HG02623 (cell line): ENCODE measurements around the gene MPST.
A peak's percentile ranks its signal among the peaks of the same experiment; 100 is the strongest.

Source experiments
- ATAC-seq: cut with Tn5 transposase; IDR thresholded peaks from one replicate; pipeline ENCODE4 v1.9.1; 2021; ENCODE audit warnings: moderate library complexity; ENCODE audit not compliant: unreplicated experiment

Gene MPST

DNA sequence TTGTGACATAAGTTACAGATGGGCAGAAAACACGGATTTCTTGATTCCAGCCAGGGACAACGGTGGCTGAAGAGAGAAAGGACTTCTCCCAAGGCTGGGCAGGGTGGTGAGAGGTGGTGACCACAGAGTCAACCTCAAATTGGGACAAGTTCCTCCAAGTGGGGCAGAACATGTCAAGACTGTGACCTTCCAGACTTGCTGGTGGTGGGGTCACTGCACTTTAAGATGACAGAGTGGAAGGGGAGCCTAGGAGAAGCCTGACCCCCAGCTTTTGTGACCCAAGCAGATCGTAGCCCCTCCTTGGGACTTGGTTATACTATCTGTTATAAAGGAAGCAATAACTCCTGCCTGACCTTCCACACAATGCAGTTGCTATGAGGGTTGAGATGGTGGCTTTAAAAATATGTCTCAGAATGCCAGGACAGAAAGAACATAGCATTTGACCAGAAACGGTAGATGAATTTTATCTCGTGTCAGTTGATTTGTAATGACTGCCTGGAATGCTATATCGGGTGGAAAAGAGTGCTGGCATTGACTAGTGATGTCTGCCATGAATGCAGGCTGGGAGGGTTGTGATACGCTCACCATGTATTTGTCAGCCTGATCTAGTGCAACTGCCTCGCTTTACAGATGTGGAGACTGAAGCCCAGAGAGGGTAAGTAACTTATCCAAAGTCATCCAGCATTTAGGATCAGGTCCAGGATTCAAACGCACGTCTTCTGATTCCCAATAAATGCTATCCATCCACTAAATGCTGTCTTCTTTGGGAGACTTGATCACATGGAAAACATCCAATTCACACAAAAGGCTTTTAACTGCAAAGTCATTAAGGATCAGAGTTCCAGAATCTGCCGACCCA is 18.6 kb upstream of the MPST start:
- ATAC-seq, result no peak

- ATAC-seq, result no peak
Observed at GRCh38 chr22:37001826-37002225, 17.7 kb upstream of the MPST start.

GRCh38 chr22:37002633-37003032 is 16.9 kb upstream of the MPST start:
- no peak for ATAC-seq

- no peak for ATAC-seq
Observed at GRCh38 chr22:37007651-37008050, 11.9 kb upstream of the MPST start.

- no peak for ATAC-seq
Observed at GRCh38 chr22:37008365-37008764, 11.2 kb upstream of the MPST start.

GRCh38 chr22:37009490-37009889 is 10.1 kb upstream of the MPST start:
- ATAC-seq, result no peak

GRCh38 chr22:37010174-37010573 is 9.4 kb upstream of the MPST start:
- no peak for ATAC-seq

- ATAC-seq, result no peak
Observed at GRCh38 chr22:37010976-37011375, 8.6 kb upstream of the MPST start.

- no peak for ATAC-seq
Observed at GRCh38 chr22:37011472-37011871, 8.1 kb upstream of the MPST start.

DNA sequence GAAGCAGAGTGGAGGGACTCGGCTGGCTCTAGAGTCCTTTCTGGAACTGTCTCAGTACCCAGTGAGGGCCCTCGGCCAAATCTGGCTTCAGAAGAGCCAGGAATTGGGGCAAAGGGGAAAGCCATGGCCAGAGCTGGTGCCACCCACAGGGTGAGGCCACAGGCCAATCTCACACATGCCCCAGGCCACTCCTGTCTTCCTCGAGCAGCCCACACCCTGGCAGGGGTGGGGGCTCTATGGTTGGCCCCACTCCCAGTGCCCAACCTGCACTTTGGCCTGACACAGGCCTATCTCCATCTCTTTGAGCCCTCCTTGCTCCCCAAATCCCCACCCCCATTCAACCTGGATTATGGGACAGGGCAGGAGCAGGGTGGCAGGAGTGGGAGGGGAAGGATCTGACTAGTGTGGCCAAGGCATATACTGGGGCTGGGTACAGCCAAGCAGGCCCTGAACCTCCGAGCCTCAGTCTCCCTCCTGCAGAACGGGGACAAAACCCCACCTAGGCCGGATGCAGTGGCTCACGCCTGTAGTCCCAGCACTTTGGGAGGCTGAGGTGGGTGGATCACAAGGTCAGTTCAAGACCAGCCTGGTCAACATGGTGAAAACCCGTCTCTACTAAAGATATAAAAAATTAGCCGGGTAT is 7.2 kb upstream of the MPST start:
- ATAC-seq, result no peak

- no peak for ATAC-seq
Observed at GRCh38 chr22:37012956-37013355, 6.6 kb upstream of the MPST start.

DNA sequence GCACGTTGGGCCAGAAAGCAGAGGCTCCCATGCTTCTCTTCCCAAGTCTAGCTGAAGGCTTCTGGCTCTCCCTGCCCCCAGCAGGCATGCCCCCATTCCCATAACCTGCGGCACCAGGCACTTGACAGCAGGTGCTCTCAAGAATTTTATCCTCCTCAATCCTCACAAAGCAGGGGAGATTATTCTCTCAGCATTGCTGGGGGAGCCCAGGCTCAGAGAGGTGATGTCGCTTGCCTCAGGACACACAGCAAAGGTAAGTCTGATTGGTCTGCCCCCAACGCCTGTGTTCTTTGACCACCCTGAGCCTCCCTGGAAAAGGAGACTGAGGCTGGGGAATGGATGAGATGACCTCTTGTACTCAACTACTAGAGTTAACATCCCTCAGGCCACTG is 5.1 kb upstream of the MPST start:
- no peak for ATAC-seq

- ATAC-seq, result no peak
Observed at GRCh38 chr22:37014835-37015586, 4.5 kb upstream of the MPST start.

DNA sequence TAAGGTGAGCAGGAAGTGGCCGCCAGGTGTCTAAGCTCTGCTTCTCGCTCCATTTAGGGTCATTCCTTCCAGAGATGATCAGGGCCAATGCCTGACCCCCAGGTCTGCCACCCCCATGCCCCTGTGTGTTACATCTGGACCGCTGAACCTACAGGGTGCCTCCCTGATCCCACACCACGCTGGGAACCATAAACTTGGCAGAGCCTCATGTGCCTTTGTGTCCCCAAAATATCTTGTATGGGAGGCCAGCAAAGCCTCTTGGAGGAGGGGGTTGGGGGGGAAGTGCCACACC is 4.0 kb upstream of the MPST start:
- no peak for ATAC-seq

DNA sequence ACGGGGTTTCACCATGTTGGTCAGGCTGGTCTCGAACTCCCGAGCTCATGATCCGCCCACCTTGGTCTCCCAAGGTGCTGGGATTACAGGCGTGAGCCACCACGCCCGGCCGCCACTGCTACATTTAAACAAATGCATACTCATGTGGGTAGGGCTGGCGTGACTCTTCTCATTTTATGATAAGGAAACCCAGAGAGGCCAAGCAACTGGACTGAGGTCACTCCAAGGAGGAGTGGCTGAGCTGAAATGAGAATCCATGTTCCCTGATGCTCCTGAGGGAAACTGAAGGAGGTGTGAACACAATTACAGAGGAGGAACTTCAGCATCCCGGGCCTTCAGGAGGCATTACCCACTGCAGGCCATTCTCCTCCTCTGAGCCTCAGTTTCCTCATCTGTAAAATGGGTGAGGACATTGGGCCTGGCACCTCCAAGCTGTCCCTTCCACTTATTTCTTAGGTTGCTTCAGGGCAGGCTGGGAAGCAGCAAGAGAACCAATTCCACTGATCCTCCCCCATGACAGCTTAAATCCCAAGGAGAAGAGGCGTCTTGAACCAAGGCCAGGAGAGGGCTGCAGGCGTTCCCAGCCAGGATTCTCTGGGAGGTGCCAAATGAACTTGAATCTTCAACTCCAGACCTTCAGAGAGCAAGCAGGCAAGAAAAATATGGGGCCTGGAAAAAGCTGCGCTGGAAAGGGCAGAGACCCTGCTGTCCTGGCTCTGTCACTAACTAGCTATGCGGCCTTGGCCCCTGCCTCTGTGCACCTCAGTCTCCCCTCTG is 3.2 kb upstream of the MPST start:
- ATAC-seq, result no peak

DNA sequence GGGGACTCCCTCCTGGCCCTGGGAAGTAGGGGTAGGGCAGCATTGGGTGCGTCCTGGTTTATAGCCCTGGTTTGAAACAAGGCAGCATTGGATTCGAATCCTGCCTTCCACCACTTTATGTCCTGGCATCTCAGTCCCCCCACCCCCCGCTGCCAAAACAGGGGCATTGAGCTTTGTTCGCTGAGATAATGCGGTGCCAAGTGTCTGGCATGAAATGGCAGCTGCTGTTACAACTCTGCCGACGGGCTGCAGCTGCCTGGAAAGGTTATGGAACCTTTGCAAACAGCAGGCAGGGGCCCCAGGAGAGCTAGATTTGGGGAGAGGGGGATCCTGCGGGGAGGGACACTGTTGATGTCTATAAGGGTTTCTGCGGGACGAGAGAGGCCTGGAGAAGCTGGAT is 2.2 kb upstream of the MPST start:
- ATAC-seq, result no peak

GRCh38 chr22:37018086-37018814 is 1.3 kb upstream of the MPST start:
- ATAC-seq, result no peak

- peak; percentile 10 for ATAC-seq
Observed at GRCh38 chr22:37018815-37019308, 680 bp upstream of the MPST start.

DNA sequence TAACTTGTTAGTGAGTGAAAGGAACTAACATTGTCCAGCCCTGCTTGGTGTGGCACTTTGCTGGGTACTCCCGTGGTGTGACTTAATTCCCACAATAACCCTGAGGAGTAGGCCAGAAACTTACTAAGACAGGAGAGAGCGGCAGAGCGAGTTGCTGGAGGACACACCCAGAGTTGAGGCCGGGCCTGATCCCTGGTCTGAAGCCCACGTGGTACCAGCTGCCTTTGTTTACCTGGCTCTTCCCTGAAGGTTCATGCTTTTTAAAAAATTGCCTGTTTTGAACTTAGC is 594 bp downstream of the MPST start:
- ATAC-seq, result no peak

DNA sequence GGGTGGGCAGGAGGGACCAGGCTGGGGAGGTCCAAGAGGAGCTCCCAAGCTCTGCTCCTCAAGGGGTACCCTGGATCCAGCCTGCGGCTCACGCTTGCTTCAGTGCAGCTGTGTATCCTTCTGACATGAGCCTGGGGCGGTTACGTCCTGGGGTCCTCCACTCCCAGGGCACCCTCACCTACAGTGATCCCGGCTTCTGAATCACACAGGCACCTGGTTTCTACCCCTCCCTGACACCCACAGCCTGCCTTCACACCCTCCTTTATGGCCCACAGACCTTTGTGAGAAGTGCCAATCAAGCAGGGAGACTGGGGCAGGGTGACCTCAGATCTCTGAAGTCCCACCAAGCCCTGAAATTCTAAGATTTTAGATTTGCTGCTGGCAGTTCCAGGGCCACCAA is 1.5 kb downstream of the MPST start:
- ATAC-seq, result no peak
